Hypothalamus (tissue), 51 donors: ENCODE results near the gene RPL22L1.
"Not testable (repeated sequence)": the region's sequence is repeated elsewhere in the genome, so short reads cannot be mapped to it uniquely, and the experiment has no call there.

Experiments
- DNase-seq, 51 donors: peaks; one replicate each; lab custom pipeline; 2025; lab: John Stamatoyannopoulos, UW

The RPL22L1 gene

GRCh38 chr3:170836491-170836890, 33.5 kb downstream of the RPL22L1 start:
- no peak for DNase-seq

GRCh38 chr3:170835336-170835735, 34.7 kb downstream of the RPL22L1 start:
- DNase-seq: no peak

- no peak for DNase-seq
Observed at GRCh38 chr3:170830580-170830979, 39.4 kb downstream of the RPL22L1 start.

- no peak for DNase-seq
Observed at GRCh38 chr3:170829546-170830272, 40.3 kb downstream of the RPL22L1 start.

- DNase-seq: no peak
Observed at GRCh38 chr3:170826047-170826446, 43.9 kb downstream of the RPL22L1 start.

- DNase-seq: not testable (repeated sequence)
Observed at GRCh38 chr3:170823562-170823961, 46.4 kb downstream of the RPL22L1 start.

GRCh38 chr3:170818325-170818724, 51.7 kb downstream of the RPL22L1 start:
- DNase-seq: not testable (repeated sequence)

GRCh38 chr3:170817471-170817870, 52.5 kb downstream of the RPL22L1 start:
- not testable (repeated sequence) for DNase-seq

GRCh38 chr3:170816841-170817240, 53.2 kb downstream of the RPL22L1 start:
- DNase-seq: no peak

- DNase-seq: no peak
Observed at GRCh38 chr3:170816341-170816740, 53.7 kb downstream of the RPL22L1 start.

- no peak for DNase-seq
Observed at GRCh38 chr3:170815936-170816335, 54.1 kb downstream of the RPL22L1 start.

GRCh38 chr3:170815340-170815739, 54.7 kb downstream of the RPL22L1 start:
- DNase-seq: no peak
